ENCODE results near the gene C2orf76.
"Not testable (repeated sequence)": the region's sequence is repeated elsewhere in the genome, so short reads cannot be mapped to it uniquely, and the experiment has no call there.

C2orf76 gene

DNA sequence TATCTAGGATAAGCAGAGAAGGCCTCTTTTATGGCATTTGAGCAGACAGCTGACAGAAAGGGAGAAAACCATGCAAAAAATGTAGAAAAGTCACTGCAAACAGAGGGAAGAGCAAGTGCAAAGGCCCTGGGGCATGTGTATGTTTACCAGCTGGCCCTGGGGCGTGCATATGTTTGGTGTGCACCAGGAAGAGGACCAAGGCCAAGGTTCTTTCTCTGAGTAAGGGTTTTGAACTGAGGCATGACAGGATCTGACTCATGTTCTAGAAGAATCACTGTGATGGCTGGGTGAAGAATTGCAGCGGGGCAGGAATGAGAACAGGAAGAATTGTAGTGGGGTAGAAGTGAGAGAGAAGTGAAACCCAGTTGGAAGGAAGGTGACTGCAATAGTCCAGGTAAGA lies 73.4 kb downstream of the C2orf76 start:
- no peak for DNase-seq

DNA sequence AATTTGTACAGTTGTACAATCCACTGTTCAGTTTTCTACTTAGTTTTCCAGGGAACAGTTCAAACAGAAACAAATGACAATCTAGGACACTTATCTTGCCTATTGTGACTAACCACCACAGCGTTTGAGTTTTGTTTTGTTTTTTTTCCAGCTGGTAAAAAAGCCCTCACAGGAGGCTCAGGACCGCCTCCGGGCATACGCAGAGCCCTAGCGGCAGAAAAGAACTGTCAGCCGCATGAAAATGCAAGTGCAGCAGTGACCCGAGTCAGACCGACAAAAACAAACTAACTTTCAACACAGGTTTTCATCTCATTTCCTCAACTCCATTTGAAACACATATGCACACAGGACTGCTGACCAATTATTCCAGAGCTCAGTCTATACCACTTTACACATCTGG lies 74.4 kb downstream of the C2orf76 start:
- DNase-seq, result peak; percentile 21

DNA sequence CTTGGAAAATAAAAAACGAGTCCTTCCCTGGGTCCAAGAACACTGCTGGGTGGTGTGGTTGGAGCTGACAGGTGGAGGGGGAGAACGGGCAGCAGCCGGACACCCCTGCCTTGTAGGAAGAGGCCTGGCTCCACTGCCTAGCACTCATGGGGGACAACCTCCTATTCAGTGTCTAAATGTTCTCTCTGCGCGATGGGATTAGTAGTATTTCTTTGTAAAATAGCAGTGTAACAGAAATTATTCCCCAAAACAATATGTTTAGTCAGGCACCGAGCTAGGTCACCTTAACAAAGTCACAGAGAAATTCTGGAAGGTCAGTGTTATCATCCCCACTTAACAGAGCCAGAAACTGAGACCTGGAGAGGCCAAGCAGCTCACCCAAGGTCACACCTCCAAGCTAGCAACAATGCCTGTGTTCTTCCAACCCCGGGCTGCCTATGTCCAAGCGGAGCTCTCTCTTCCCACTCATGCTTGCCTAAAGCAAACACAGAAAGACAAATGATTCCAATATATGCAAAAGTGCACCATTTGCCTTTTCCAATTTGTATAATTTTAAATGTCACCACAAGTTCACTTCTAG lies 75.0 kb downstream of the C2orf76 start:
- no peak for DNase-seq

DNA sequence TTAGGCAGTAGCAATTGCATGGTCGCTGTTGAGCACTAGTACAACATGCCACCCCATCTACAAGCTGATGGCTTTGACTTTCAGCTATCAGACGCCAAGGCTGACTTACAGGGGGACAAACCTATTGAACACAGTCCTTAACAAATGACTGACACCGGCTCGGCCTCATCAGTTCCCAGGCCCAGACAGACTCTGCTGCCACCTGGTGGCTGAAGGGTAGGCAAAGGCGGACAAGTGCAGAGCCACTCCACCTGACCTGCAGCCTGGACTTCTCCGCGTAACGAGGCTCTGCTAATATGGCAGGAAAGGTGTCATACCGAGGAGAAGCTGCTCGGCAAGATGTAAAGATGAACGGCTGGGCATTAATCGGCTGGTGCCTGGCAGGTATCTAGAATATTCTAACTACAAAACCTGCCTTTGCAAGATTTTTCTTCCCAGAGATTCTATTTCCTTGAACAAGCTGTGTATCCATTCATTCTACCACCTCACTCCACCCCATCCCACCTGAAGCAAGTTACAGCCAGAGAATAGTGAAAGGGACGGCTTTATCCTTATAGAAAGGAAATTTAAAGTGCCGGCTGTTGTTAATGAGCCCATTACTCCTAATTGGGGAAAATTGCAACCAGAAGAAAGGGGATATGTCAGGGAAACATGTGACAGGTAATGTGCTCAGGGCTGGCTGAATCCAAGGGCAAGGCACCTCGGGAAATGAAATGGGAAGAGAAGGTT lies 75.6 kb downstream of the C2orf76 start:
- peak; percentile 73 for DNase-seq

DNA sequence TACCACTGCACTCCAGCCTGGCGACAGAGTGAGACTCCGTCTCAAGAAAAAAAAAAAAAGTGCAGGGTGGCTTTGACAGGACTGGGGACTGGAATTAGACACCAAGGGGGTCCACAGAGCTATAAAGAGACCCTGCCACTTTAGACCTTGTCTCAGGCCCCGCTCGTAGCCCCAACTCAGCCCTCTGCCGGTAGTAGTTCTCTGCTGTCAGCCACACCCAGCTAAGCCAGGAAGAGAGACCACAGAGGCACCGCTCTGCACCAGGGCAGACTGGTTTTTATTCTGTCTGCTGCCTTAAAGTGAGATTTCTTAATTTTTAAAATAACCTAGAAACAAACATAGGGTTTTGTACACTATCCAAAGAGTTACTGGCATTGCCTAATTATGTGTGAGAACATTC lies 77.0 kb downstream of the C2orf76 start:
- no peak for DNase-seq

DNA sequence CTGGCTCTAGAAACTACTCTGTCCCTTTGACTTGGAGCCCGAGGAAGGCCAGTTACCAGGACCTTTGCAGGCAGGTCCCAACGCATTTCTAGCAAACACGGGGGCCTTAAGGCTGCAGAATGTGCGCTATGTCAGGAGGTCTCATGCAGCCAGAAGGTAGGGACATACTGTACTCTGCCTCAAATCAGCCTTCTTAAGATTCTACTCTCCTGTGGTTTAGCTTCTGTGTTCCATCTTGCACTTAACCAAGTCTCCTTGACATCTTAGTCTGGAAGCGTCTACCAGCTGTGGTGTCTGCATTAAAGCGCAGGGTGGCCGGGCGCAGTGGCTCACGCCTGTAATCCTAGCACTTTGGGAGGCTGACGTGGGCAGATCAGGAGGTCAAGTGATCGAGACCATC lies 77.5 kb downstream of the C2orf76 start:
- no peak for DNase-seq

DNA sequence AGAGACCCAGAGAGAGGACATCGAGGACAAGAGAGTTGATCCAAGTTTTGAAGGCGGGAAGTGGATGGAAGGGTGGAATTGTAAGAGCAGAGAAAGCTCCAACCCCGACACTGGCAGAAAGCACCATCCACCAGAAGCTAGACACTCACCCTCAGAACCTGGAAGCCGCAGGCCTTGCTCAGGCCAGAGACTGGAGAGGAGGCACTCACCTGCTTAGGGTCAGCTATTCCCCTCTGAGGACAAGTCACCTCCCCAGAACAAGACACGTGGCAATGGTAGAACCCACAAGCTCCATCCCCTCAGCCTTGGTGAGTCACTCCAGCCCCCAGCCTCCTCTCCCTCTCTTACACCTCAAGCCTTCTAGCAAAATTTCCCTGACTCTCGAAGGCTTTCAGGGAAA lies 78.1 kb downstream of the C2orf76 start:
- no peak for DNase-seq

DNA sequence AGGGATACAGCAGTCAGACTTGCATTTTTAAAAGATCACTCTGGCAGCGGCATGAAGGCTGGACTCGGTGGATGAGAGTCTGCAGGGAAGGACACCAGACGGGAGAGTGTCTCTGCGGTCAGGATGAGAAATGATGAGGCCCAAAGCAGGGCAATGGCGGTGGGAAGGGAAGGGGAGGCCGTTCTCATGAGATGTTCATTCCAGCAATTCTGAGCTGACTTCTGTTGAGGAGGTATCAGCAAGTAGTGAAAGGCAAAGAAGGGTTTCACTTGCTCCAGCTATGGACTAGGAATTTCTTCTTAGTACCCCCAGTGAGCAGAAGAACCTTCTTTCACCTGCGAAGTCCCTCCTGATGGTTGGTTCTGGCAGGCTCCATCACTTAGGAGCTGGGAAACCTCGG lies 80.0 kb downstream of the C2orf76 start:
- DNase-seq, result no peak

DNA sequence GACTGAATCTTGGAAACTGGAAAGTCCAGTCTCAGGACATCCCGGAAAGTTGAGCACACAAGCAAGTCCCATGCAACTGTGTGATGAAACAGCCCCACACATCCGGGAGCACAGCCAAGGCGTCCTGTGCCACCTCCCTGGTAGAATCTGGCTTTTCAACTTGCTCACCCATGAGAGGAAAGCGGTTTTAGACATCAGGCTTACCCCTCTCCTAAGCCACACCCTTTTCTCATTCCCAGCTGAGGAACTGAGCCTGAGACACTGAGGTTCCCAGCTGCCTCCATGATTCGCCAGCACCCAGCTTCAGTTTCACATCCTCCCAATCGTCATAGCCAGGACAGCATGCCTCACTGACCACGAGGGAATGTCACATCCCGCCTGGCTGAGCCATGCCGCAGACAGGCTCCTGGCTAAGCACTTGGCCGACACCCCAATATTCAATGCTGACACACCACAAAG lies 82.7 kb downstream of the C2orf76 start:
- no peak for DNase-seq

DNA sequence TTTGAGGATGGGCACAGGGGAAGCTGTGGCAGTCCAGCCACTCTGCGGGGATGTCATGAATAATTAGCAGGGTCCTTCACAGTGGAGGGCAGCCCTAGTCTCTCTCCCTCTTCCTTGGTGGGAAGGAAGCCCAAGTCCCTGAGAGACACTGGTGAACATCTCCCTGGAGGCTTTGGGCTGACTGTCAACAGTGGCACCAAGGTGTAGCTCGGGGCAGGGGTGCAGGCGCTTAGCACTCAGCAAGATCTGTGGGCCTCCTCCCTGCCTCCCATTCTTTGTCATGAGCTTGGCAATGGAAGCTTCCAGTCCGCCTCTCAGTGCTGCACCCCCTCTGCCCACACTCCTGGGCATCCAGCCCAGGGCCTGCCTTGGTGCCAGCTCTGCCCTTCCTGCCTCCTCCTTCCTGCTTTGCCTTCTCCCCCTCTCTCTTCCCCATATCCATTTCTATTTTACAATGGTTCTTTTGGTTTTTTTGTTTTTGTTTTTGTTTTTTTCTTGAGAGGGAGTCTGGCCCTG lies 83.6 kb downstream of the C2orf76 start:
- DNase-seq, result no peak

DNA sequence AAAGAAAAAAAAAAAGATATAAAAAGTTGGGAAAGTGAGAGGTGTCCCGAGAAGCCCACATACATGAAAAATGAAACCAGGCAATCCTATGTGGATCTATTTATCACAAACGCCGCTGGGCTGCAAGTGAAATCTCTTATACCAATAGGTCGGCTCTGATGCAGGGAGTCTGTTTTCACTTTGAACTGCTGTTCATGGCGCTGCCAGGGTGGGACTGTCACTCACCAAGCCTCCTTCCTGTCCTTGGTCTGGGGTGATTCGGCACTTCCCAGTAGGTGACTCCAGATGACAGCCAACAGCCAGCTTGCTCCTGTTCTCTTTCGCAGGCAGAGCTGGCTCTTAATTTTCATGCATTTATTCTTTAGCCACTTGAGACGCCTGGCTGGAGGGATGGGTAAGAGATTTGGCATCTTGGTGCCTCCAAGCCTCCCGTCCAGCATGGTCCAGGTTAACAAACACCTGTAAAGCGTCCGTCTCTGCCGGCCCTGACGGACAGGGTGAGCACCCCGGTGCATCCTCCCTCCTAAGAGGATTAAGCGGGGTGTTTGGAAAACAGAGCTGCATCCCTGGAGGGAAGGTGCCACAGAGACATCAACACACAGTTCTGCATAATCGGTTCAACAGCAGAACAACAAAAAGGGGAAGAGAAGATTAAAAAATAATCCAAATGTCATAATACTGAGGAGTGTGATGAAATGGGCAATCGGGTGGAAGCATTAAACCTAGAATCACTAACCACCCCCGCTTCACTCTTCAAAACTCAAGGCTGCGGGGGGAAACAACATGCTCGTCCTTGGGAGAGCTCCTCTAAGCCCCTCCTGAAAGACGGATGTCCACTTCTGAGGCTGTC lies 84.3 kb downstream of the C2orf76 start:
- DNase-seq, result no peak

DNA sequence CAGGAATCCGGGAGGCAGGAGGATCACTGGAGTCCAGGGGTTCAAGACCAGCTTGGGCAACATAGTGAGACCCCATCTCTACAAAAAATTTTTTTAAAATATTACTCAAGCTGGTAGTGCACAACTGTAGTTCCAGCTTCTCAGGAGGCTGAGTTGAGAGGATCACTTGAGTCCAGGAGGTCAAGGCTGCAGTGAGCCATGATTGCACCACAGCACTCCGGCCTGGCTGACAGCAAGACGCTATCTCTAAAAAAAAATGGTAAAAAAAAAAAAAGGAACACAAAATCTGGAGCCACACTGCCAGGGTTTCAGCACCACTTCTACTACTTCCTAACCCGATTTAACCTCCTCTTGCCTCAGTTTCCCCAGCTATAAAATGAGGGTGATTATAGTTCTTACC lies 86.0 kb downstream of the C2orf76 start:
- DNase-seq, result no peak

DNA sequence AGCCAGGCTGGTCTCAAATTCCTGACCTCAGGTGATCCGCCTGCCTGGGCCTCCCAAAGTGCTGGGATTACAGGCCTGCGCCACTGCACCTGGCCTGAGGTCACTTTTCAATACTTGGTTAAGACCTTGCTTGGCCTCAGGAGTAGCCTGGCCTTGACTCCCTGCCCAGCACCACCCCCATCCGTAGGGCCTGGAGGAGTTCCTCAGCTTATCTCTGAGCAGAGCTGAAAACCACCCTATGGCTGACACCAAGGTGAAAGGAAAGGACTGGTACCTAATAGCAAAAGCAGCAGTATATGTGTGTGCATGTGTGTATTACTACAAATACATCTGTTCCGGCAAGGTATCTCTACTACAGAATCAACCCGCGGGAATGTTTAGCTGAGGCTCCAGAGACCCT lies 87.0 kb downstream of the C2orf76 start:
- no peak for DNase-seq

DNA sequence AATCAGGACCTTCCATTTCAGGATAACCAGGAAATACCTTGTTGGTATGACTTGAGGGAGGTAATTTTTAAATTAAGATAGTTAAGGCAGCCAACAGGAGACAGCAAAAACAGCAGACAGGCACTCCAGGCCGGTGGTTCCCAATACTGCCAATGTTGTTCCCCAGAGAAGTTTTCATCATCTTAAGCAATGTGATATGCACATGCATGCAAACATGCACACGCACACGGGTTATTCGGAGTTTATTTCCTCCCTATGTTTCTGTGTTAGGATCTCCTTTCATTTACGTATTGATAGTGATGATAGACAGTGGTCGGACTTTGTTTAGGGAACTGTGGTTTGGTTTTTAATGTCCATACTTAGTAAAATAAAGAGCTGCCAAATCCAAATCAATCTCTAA lies 87.7 kb downstream of the C2orf76 start:
- DNase-seq, result no peak

DNA sequence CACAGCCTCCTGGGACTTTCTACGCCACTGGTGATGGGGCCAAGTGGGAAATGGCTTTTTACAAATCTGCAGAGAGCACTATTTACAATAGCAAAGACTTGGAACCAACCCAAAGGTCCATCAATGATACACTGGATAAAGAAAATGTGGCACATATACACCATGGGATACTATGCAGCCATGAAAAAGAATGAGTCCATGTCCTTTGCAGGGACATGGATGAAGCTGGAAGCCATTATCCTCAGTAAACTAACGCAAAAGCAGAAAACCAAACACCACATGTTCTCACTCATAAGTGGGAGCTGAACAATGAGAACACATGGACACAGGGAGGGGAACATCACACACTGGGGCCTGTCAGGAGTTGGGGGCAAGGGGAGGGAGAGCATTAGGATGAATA lies 88.2 kb downstream of the C2orf76 start:
- DNase-seq, result not testable (repeated sequence)

DNA sequence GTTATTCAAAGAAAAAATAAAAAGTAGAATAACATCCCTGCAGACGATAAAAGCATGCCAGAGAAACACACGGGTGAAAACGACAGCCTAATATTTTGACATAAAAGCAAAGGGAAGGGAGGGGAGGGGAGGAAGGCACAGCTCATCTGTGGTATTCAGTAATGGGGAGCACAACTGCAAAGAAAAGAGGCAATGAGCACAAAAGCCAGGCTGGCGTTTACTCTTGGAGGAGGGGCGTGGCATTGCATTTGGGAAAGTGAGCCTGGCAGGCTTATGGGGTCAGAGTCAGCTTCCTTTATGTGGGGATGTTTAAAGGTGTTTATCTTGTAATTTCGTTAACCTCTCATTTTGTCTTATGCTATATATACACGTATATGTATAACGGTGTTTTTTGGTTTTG lies 89.8 kb downstream of the C2orf76 start:
- DNase-seq, result no peak

DNA sequence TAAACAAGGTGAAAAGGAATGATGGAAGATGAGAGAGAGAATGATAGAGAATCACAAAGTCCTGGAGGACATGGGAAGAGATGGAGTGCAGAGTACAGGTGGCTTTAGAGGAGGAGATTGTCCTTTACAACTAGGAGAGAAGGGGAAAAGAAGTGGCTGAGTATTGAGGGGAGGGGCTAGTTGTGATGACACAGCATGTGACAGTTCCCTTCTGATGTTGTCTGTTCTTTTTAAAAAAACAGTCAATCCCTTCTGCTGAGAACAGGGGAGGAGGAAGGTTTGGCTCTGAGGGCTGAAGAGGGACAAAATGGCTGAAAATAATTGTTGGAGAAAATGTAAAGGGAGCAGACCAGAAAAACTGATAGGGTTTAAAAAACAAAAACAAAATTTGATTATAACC lies 99.0 kb downstream of the C2orf76 start:
- DNase-seq, result no peak

DNA sequence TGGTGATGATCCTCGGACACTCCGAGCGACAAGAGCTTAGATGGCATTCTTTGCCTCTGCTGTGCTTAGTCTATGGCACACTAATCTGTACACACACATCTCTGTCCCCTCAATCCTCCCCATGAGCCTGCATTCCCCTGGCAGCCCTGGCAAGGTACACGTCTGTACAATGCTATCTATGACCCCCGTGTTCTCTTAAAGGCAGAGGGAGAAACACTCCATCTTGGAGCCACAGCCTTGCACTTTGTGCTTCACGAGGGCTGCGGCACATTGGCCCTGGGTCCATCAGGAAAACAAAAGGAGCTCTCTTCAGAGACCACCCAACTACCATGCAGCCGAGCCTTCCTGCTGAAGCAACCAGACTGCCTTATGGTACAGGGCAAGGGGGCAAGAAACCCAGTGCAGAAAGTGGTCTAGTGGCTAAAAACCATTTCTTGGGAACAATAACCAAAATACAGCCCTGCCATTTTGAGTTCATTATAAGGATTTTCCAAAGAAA lies 100.5 kb downstream of the C2orf76 start:
- no peak for DNase-seq

DNA sequence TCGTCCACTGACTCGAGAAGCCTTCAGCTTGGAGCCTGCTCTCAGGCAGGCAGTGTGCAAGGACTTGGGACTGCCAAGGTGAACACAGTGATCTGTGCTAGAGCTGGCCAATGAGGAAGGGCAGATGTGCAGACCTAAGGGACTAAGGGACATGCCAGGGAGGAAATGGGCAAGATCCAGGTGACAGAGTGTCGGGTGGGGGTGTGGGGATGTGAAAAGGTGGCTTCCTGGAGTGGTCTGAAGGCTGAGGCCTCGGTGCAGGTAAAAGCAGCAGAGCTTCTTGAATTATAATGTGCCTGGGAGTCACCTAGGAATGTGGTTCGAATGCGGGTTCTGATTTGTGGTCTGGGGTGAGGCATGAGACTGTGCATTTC lies 101.0 kb downstream of the C2orf76 start:
- DNase-seq, result no peak

DNA sequence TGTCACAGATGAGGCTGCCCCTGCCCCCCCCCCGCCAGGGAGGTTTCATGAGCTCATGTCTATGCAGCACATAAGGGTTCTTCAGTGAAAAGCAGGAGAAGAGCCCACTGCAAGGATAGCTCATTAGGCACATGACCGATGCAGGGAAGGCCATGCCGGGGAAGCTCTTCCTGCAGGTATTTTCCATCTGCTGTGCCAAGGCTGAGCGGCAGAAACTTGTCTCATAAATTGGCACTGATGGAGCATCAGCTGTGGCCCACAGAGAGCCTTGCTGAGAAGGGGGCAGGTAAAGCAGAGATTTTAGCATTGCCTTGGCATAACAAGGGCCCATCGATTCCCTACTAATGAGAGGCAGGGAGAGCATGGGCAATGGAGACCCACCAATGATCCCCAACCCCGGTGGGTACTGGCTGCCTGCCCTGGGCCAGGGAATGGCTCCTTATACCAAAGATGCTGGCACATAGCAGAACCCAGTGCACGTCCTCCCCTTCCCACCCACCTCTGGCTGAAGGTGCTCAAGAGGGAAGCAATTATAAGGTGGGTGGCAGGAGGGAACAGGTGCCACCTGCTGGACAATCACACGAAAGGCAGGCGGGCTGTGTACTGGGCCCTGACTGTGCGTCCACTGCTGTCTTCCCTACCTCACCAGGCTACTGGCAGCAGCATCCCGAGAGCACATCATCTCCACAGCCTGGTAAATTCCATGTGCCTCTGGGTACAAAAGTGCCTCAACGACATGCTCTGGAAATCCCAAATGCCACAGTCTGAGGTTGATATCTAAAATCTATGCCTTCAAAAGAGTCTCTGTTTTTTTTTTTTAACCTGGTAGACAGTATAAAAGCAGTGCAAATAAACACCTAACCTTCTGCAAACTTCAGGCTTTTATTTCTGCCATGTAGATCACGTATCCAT lies 101.6 kb downstream of the C2orf76 start:
- peak; percentile 56 for DNase-seq

DNA sequence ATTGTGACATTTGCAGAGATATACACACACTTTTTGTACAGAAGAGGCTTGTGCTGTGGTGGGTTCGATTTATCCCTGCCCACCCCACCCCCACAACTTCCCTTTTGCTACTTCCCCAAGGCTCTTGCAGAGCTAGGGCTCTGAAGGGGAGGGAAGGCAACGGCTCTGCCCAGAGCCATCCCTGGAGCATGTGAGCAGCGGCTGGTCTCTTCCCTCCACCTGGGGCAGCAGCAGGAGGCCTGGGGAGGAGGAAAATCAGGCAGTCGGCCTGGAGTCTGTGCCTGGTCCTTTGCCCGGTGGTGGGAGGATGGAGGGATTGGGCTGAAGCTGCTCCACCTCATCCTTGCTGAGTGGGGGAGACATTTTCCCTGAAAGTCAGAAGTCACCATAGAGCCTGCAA lies 103.0 kb downstream of the C2orf76 start:
- DNase-seq, result no peak

DNA sequence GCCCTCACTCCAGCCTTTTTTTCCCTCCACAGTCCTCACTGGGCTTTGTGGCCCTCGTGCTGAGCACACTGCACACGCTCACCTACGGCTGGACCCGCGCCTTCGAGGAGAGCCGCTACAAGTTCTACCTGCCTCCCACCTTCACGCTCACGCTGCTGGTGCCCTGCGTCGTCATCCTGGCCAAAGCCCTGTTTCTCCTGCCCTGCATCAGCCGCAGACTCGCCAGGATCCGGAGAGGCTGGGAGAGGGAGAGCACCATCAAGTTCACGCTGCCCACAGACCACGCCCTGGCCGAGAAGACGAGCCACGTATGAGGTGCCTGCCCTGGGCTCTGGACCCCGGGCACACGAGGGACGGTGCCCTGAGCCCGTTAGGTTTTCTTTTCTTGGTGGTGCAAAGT lies 103.6 kb downstream of the C2orf76 start:
- DNase-seq, result no peak
